D721Med (cell line): ENCODE measurements around the gene TYMS.

ENCODE experiments used
- DNase-seq: peaks from one replicate; pipeline ENCODE4 v3.0.0; 2011; ENCODE audit warnings: low spot score; ENCODE audit not compliant: insufficient read length
- FAIRE-seq: peaks from 2 replicates; lab custom pipeline; 2011; peaks lifted over from hg19 to GRCh38; lab: Jason Lieb, UNC
- TF ChIP-seq, protein P1 (sequence below): IDR thresholded peaks from 2 replicates; pipeline ENCODE4 v1.5.1; 2012; ENCODE audit warnings: mild to moderate bottlenecking, control low read depth; ENCODE audit not compliant: insufficient read depth; ENCODE audit errors: missing control alignments

Gene TYMS

GRCh38 chr18:657311-658000 is at the start of gene TYMS:
TYMS (plus strand) TSS chr18:657653; CDS start chr18:657743, 90 bp downstream.
- TF ChIP-seq, protein P1, sequence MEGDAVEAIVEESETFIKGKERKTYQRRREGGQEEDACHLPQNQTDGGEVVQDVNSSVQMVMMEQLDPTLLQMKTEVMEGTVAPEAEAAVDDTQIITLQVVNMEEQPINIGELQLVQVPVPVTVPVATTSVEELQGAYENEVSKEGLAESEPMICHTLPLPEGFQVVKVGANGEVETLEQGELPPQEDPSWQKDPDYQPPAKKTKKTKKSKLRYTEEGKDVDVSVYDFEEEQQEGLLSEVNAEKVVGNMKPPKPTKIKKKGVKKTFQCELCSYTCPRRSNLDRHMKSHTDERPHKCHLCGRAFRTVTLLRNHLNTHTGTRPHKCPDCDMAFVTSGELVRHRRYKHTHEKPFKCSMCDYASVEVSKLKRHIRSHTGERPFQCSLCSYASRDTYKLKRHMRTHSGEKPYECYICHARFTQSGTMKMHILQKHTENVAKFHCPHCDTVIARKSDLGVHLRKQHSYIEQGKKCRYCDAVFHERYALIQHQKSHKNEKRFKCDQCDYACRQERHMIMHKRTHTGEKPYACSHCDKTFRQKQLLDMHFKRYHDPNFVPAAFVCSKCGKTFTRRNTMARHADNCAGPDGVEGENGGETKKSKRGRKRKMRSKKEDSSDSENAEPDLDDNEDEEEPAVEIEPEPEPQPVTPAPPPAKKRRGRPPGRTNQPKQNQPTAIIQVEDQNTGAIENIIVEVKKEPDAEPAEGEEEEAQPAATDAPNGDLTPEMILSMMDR, result no peak
- no peak for FAIRE-seq
- DNase-seq, result peak; percentile 72

DNA sequence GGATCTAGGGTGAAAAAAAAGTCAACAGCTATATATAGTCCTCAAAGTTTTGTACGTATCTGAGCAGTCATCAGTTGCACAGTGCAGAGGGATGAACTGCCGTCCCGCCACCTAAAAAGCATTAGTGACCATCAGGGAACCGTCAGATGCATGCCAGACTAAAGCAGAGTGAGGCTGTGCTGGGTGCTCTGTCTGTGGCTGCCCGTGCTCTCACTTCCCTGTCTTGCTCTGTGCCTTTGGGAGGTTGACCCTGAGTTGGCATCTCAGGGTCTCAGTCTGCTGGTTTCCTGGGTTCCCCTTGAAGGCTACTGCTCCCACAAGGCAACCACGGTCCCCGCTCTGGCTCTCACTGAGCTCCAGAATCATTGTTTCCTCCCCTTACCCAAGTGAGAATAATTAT is 49.5 kb upstream of the TYMS start:
- DNase-seq (no peak), FAIRE-seq (no peak)
- TF ChIP-seq, protein P1, result no peak

GRCh38 chr18:610214-610928 is 47.1 kb upstream of the TYMS start:
- no peak for DNase-seq
- FAIRE-seq, result no peak
- TF ChIP-seq, protein P1, result no peak

- DNase-seq (no peak), FAIRE-seq (no peak)
- TF ChIP-seq, protein P1, result no peak
Measured at GRCh38 chr18:612156-612555, 45.3 kb upstream of the TYMS start.

DNA sequence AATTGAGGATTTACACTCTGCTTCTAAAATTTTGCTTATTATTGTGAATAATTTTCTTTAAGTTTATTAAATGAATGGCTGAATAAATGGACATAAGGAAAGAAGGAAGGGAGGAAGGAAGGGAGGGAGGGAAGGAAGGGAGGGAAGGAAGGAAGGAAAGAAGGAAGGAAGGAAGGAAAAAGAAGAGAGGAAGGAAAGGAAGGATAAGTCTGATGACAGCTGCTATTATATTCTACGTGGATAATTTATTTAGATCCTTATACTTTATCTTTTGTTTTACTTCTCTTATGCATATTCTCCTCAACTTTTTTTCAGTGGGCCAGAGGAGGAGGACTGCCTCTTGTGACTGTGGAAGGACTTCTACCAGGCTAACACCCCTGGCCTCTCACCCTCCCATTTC is 43.3 kb upstream of the TYMS start:
- TF ChIP-seq, protein P1, result no peak
- FAIRE-seq, result no peak
- DNase-seq, result no peak

- peak; percentile 95 for FAIRE-seq
- no peak for DNase-seq
- TF ChIP-seq, protein P1, result no peak
Measured at GRCh38 chr18:615092-615521, 42.3 kb upstream of the TYMS start.

DNA sequence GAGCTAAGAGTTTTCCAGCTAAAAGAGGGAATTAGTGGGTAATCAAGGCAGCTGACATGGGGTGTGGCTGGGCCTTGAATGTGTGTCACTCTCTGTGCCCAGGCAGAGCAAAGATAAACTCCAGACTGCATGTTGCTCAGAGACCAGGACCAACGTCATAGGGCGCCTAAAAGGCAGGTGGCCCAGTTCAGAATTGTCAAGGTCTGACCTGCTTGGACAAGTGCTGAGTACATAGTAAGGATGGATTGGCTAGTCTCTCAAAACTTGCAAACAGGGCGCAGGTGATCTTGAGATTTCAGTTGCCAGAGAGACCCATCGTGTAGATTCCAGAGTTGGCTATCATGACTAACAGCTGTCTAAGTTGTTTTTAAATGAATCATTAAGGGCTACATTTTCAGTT is 41.7 kb upstream of the TYMS start:
- FAIRE-seq, result no peak
- TF ChIP-seq, protein P1, result no peak
- DNase-seq, result no peak
